ENCODE results near the gene NKIRAS2.

NKIRAS2 gene

GRCh38 chr17:42055027-42055426, 35.1 kb downstream of the NKIRAS2 start:
- DNase-seq (ENCODE audit: low read depth) = no peak

GRCh38 chr17:42055496-42055895, 35.6 kb downstream of the NKIRAS2 start:
- DNase-seq (ENCODE audit: low read depth) = peak; percentile 29

GRCh38 chr17:42056635-42057034, 36.7 kb downstream of the NKIRAS2 start:
- no peak for DNase-seq (ENCODE audit: low read depth)

GRCh38 chr17:42058063-42058462, 38.2 kb downstream of the NKIRAS2 start:
- DNase-seq (ENCODE audit: low read depth) = no peak

- DNase-seq (ENCODE audit: low read depth) = no peak
Measured at GRCh38 chr17:42059815-42060214, 39.9 kb downstream of the NKIRAS2 start.

- DNase-seq (ENCODE audit: low read depth) = no peak
Measured at GRCh38 chr17:42060231-42060630, 40.3 kb downstream of the NKIRAS2 start.

- no peak for DNase-seq (ENCODE audit: low read depth)
Measured at GRCh38 chr17:42061646-42062487, 42.0 kb downstream of the NKIRAS2 start.

GRCh38 chr17:42062681-42063080, 42.8 kb downstream of the NKIRAS2 start:
- no peak for DNase-seq (ENCODE audit: low read depth)

GRCh38 chr17:42065201-42065600, 45.3 kb downstream of the NKIRAS2 start:
- DNase-seq (ENCODE audit: low read depth) = peak; percentile 30

GRCh38 chr17:42067371-42068091, 47.6 kb downstream of the NKIRAS2 start:
- peak; percentile 52 for DNase-seq (ENCODE audit: low read depth)

- no peak for DNase-seq (ENCODE audit: low read depth)
Measured at GRCh38 chr17:42068979-42069378, 49.1 kb downstream of the NKIRAS2 start.

- no peak for DNase-seq (ENCODE audit: low read depth)
Measured at GRCh38 chr17:42071810-42072209, 51.9 kb downstream of the NKIRAS2 start.

- peak; percentile 18 for DNase-seq (ENCODE audit: low read depth)
Measured at GRCh38 chr17:42072323-42073187, 52.7 kb downstream of the NKIRAS2 start.

Measured in EH (cell line).